ENCODE data around the gene PGAP6. TPM values are rescaled to one million over a fixed set of nuclear protein-coding genes. Genes with fewer than 3 reads are reported as not detected.

Gene PGAP6
- total RNA-seq, 1 donor from 2014 or later: 44.5 TPM

DNA sequence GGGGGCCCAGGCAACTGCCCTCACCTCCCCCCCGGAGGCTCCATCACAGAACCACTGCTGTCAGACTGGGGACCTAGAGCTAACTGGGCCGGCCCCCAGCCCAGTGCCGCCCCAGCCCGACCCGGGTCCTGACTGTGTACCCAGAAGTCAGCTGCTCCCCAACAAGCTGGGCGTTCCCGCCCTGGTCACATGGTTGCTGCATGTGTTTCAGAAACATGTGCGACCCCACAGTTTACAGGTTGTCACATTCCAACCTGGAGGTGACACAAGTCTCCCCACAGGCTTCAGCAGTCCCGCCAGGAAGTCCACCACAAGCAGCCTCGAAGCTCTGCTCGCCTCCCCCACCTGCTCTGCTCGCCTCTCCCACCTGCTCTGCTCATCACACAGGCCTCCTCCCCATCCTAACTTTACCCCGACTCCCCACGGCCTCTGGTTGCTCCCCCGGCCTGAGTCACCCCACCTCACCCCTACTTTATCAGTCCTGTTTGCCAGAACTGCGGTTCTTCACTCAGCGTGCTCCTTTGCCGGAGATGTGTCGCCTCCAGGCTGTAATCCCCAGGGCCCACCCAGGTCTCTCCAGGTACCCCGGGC is 12.4 kb downstream of the PGAP6 start:
- DNase-seq: no peak
- ATAC-seq (ENCODE audit: low read depth): no peak
- Mint-ChIP-seq H3K4me1 (peaks cover 13% of the 10 kb centered on the region), H3K27ac (no peak overlapping the region), H3K9me3 (no peaks in the 10 kb centered on the region), H3K27me3 (no peaks in the 10 kb centered on the region), H3K4me3 (peak overlapping the region; percentile 48), H3K36me3 (ENCODE audit: low read depth) (peaks cover 42% of the 10 kb centered on the region)
- no peak for TF ChIP-seq CTCF (IDR thresholded peaks at IDR 0.05)
- intact Hi-C loops (cut with micrococcal nuclease): no loop called here
- CTCF ChIA-PET: no interaction called here
- POLR2A ChIA-PET: interaction anchor here (0.6 to 0.9 kb wide), 3 partner anchors 13 to 17 kb away, joined by 3 to 8 read pairs (median 3); partner anchors contain the start of gene AXIN1

DNA sequence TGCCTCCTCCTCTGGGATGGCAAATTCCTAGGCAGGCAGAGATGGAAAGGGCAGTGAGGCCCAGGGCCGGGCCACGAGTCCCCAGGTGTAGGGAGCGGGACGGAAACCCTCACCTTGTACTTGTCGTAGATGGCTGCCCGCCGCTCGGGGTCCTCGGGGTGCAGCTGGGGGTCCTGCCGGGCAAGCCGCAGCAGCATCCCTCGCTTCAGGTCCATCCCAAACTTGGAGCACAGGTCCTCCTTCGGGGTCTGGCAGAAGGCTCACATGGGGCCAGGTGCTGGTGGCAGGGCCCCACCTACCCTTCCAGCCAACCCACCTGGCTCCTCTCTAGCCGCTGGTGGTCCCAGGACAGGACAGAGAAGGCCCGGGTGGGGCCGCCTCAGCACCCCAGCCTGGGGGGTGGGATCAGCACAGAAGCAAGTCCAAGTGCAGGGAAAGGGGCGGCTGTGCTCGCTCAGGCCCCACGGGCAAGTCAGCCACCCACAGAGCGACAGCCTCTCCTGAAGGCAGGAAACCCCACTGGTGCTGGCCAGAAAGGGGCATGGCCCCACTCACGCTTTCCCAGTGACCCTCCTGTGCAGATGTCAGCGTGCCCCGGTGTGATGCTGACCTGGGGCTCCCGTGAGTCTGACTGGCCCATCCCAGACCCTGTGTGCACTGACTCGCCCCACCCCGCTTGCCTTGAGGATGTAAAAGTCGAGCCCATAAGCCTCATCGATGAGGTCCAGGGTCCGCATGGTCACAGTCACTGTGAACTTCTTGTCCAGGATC is 13.2 kb downstream of the PGAP6 start:
- Mint-ChIP-seq H3K27me3 (no peaks in the 10 kb centered on the region), H3K27ac (no peak overlapping the region), H3K4me3 (no peak overlapping the region), H3K4me1 (peaks cover 13% of the 10 kb centered on the region), H3K36me3 (ENCODE audit: low read depth) (peaks cover 38% of the 10 kb centered on the region), H3K9me3 (no peaks in the 10 kb centered on the region)
- POLR2A ChIA-PET: interaction anchor here (0.9 kb wide), 1 partner anchor 12 kb away, joined by 3 read pairs; no protein-coding TSS in a partner anchor
- CTCF ChIA-PET: no interaction called here
- ATAC-seq (ENCODE audit: low read depth) (no peak), DNase-seq (no peak)
- TF ChIP-seq CTCF (IDR thresholded peaks at IDR 0.05): no peak
- intact Hi-C loops (cut with micrococcal nuclease): no loop called here

GRCh38 chr16:367333-367903 is 14.4 kb downstream of the PGAP6 start:
- DNase-seq (no peak), ATAC-seq (ENCODE audit: low read depth) (no peak)
- intact Hi-C loops (cut with micrococcal nuclease): no loop called here
- Mint-ChIP-seq H3K36me3 (ENCODE audit: low read depth) (peaks cover 33% of the 10 kb centered on the region), H3K27ac (no peak overlapping the region), H3K4me1 (peaks cover 13% of the 10 kb centered on the region), H3K4me3 (no peak overlapping the region), H3K9me3 (no peaks in the 10 kb centered on the region), H3K27me3 (peaks cover under 1% of the 10 kb centered on the region)
- POLR2A ChIA-PET: interaction anchor here (0.8 kb wide), 1 partner anchor 15 kb away, joined by 4 read pairs; the partner anchor contains the start of gene AXIN1
- no peak for TF ChIP-seq CTCF (IDR thresholded peaks at IDR 0.05)
- CTCF ChIA-PET: no interaction called here

DNA sequence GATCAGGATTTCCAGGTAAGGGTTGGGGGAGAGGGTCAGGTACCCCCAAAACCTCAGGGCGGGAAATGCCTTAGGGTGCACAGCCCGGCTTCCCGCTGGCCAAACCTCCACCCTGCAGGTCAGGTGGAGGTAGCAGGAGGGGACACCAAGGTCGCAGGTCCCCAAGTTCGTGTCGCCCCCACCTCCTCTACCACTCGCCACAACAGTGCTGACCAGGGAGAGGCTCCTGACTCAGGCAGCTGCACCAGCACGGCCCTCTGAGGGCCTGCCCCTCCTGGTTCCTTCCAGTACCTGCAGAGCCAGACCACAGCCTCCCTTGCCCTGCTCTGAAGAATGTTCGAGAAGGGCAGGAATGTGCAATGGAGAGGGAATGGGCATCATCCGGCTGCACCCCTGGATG is 15.3 kb downstream of the PGAP6 start:
- no peak for TF ChIP-seq CTCF (IDR thresholded peaks at IDR 0.05)
- DNase-seq (no peak), ATAC-seq (ENCODE audit: low read depth) (no peak)
- intact Hi-C loops (cut with micrococcal nuclease): no loop called here
- no peak overlapping the region for H3K27ac Mint-ChIP-seq
- H3K4me1 Mint-ChIP-seq: peaks cover 14% of the 10 kb centered on the region
- H3K4me3 Mint-ChIP-seq: no peak overlapping the region
- H3K9me3 Mint-ChIP-seq: no peaks in the 10 kb centered on the region
- peaks cover 5% of the 10 kb centered on the region for H3K27me3 Mint-ChIP-seq
- CTCF ChIA-PET: no interaction called here
- peaks cover 27% of the 10 kb centered on the region for H3K36me3 Mint-ChIP-seq (ENCODE audit: low read depth)
- POLR2A ChIA-PET: no interaction called here

Measured in activated B cell treated with CpG ODN at 0.5 μM for 24 hours (primary cell).